Trophoblast cell (in vitro differentiated cells and primary cell): ENCODE results near the gene DUSP10.

Experiments used
- DNase-seq, 2 donors: peaks; one replicate each; pipeline ENCODE4 v3.0.0-alpha.2; 2016
- H2AFZ ChIP-seq: 2 replicates; pipeline ENCODE4 v1.6.1; 2013; ENCODE audit warnings: low read length, moderate library complexity, mild to moderate bottlenecking; ENCODE audit not compliant: insufficient read depth, poor library complexity
- H2AK5ac ChIP-seq: 2 replicates; pipeline ENCODE4 v1.6.1; 2013; ENCODE audit warnings: mild to moderate bottlenecking, low read length
- H2BK120ac ChIP-seq: 2 replicates; pipeline ENCODE4 v1.6.1; 2013; ENCODE audit warnings: low read length, mild to moderate bottlenecking, moderate library complexity; ENCODE audit not compliant: insufficient read depth, poor library complexity
- H2BK12ac ChIP-seq: 2 replicates; pipeline ENCODE4 v1.6.1; 2013; ENCODE audit warnings: mild to moderate bottlenecking, low read length, moderate library complexity
- H2BK5ac ChIP-seq: 2 replicates; pipeline ENCODE4 v1.6.1; 2013; ENCODE audit warnings: low read length, low read depth, moderate library complexity, mild to moderate bottlenecking; ENCODE audit not compliant: poor library complexity
- H3K14ac ChIP-seq: 2 replicates; pipeline ENCODE4 v1.6.1; 2013; ENCODE audit warnings: mild to moderate bottlenecking, low read length
- H3K18ac ChIP-seq: 2 replicates; pipeline ENCODE4 v1.6.1; 2013; ENCODE audit warnings: mild to moderate bottlenecking, low read length
- H3K23ac ChIP-seq: 2 replicates; pipeline ENCODE4 v1.6.1; 2013; ENCODE audit warnings: low read length
- H3K27ac ChIP-seq: 2 replicates; pipeline ENCODE4 v1.5.1; 2013; ENCODE audit warnings: low read depth, mild to moderate bottlenecking, inconsistent platforms, low read length, moderate library complexity
- H3K27me3 ChIP-seq: 2 replicates; pipeline ENCODE4 v1.6.1; 2013; ENCODE audit warnings: inconsistent platforms, mild to moderate bottlenecking, low read length, moderate library complexity; ENCODE audit not compliant: insufficient read depth
- H3K36me3 ChIP-seq, 2 experiments: 1 replicate in 1 of 2; 2 replicates in 1 of 2; pipeline ENCODE4 v1.6.1; 2013; ENCODE audit warnings: low read length in 2 of 2, mild to moderate bottlenecking in 2 of 2, moderate library complexity in 1 of 2; ENCODE audit not compliant: insufficient read depth in 2 of 2, control insufficient read depth in 1 of 2
- H3K4ac ChIP-seq: 2 replicates; pipeline ENCODE4 v1.6.1; 2013; ENCODE audit warnings: low read depth, mild to moderate bottlenecking, low read length, moderate library complexity
- H3K4me1 ChIP-seq, 2 experiments: 1 replicate in 1 of 2; 2 replicates in 1 of 2; pipeline ENCODE4 v1.6.1; 2013; ENCODE audit warnings: low read length in 2 of 2, mild to moderate bottlenecking in 2 of 2, moderate library complexity in 1 of 2; ENCODE audit not compliant: insufficient read depth in 2 of 2, control insufficient read depth in 1 of 2
- H3K4me2 ChIP-seq: 2 replicates; pipeline ENCODE4 v1.6.1; 2013; ENCODE audit warnings: inconsistent platforms, mild to moderate bottlenecking, low read length, moderate library complexity
- H3K4me3 ChIP-seq: 2 replicates; pipeline ENCODE4 v1.5.1; 2013; ENCODE audit warnings: mild to moderate bottlenecking, low read depth, low read length, inconsistent platforms
- H3K79me1 ChIP-seq: one replicate; pipeline ENCODE4 v1.6.1; 2013; ENCODE audit warnings: low read length
- H3K79me2 ChIP-seq: 2 replicates; pipeline ENCODE4 v1.6.1; 2013; ENCODE audit warnings: low read length, mild to moderate bottlenecking; ENCODE audit not compliant: control insufficient read depth, insufficient read depth, poor library complexity
- H3K9ac ChIP-seq: 2 replicates; pipeline ENCODE4 v1.6.1; 2013; ENCODE audit warnings: mild to moderate bottlenecking, low read length
- H3K9me3 ChIP-seq: 2 replicates; pipeline ENCODE4 v1.6.1; 2013; ENCODE audit warnings: low read depth, mild to moderate bottlenecking, control low read depth, inconsistent platforms, low read length; ENCODE audit not compliant: insufficient read depth
- H4K12ac ChIP-seq: 2 replicates; pipeline ENCODE4 v1.6.1; 2013; ENCODE audit warnings: low read depth, mild to moderate bottlenecking, low read length, moderate library complexity
- H4K8ac ChIP-seq: 2 replicates; pipeline ENCODE4 v1.6.1; 2013; ENCODE audit warnings: low read depth, mild to moderate bottlenecking, low read length, moderate library complexity
- H4K91ac ChIP-seq: one replicate; pipeline ENCODE4 v1.6.1; 2013; ENCODE audit warnings: low read depth, mild to moderate bottlenecking, low read length, moderate library complexity
- WGBS: extraction: QIAGEN DNeasy Blood & Tissue Kit; methylation state at CpG from one replicate; pipeline ENCODE4 v1.1.7; 2013; ENCODE audit warnings: missing lambda C conversion rate; ENCODE audit not compliant: insufficient read length, insufficient coverage; ENCODE audit errors: extremely low coverage; 5-methylcytosine and 5-hydroxymethylcytosine counted together

The DUSP10 gene

GRCh38 chr1:221714227-221715152, 27.4 kb downstream of the DUSP10 start:
- Histone ChIP-seq H3K9me3 (no peaks in the 10 kb centered on the region), H3K14ac (peak overlapping the region; percentile 77), H3K4ac (peak overlapping the region; percentile 92), H2BK5ac (peak overlapping the region; percentile 37), H3K4me1 (peaks cover 23 to 36% of the 10 kb centered on the region in 2 experiments), H3K36me3 (peaks cover 0 to 2% of the 10 kb centered on the region in 2 experiments), H3K9ac (no peak overlapping the region), H3K18ac (peak overlapping the region; percentile 94), H3K4me3 (no peak overlapping the region), H3K23ac (no peak overlapping the region), H3K79me1 (peaks cover 19% of the 10 kb centered on the region), H4K8ac (peak overlapping the region; percentile 91), H3K27ac (peak overlapping the region; percentile 68), H2AFZ (peak overlapping the region; percentile 63), H2BK120ac (peak overlapping the region; percentile 89), H4K91ac (peak overlapping the region; percentile 88), H2BK12ac (peak overlapping the region; percentile 95), H2AK5ac (peak overlapping the region; percentile 69), H3K79me2 (no peaks in the 10 kb centered on the region), H3K27me3 (no peaks in the 10 kb centered on the region), H3K4me2 (no peak overlapping the region), H4K12ac (peak overlapping the region; percentile 72)
- DNase-seq = no peak
- no CpG with 5 or more reads among the region's 16 CpGs for WGBS

DNA sequence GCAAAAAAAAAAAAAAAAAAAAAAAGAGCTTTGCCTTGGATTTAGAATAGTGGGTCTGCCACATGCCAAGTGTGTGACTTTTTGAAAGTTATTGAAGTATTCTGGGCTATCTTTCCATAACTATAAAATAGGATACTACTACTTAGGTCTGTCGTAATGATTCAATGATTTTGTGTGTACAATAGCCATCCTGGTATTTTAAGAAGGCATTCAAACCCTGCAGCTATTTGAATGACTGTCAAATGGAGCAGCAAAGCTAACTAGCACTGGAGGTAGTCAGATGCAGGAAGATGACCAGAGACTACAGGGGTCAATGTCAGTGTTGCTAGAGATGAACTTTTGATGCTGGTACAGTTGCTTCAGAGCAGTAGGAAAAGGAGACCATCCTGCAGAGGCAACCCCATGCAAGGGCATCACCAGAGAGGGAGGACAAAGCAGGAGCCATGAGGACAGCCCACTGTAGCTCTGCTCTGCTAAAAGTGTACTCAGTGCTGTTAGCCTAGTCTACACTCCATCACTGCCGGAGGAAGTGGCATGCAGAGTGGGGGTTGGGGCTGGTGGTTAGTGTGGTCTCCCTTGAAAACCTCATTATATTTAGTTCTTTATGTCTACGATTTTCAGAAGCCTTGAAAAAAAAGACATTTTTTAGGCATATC, 29.0 kb downstream of the DUSP10 start:
- peak; percentile 59 to 68 for DNase-seq
- Histone ChIP-seq H3K9ac (no peak overlapping the region), H3K18ac (peak overlapping the region; percentile 3), H3K79me1 (peaks cover 19% of the 10 kb centered on the region), H3K36me3 (peaks cover 0 to 2% of the 10 kb centered on the region in 2 experiments), H3K27ac (no peak overlapping the region), H2AFZ (no peak overlapping the region), H3K4me3 (no peak overlapping the region), H3K79me2 (no peaks in the 10 kb centered on the region), H2BK12ac (no peak overlapping the region), H3K27me3 (no peaks in the 10 kb centered on the region), H2BK120ac (peak overlapping the region; percentile 36), H3K4ac (peak overlapping the region; percentile 24), H3K4me2 (no peak overlapping the region), H3K4me1 (peaks cover 25 to 30% of the 10 kb centered on the region in 2 experiments), H2AK5ac (peak overlapping the region; percentile 49), H3K9me3 (no peaks in the 10 kb centered on the region), H4K91ac (peak overlapping the region; percentile 7), H4K8ac (peak overlapping the region; percentile 26), H3K14ac (no peak overlapping the region), H3K23ac (no peak overlapping the region), H4K12ac (no peak overlapping the region), H2BK5ac (no peak overlapping the region)
- WGBS = no CpG with 5 or more reads among the region's 3 CpGs

- Histone ChIP-seq H3K9ac (no peak overlapping the region), H3K4me1 (peaks cover 22 to 27% of the 10 kb centered on the region in 2 experiments), H3K79me2 (no peaks in the 10 kb centered on the region), H3K79me1 (peaks cover 20% of the 10 kb centered on the region), H3K4me2 (no peak overlapping the region), H3K4ac (no peak overlapping the region), H3K14ac (no peak overlapping the region), H3K36me3 (peaks cover 0 to 2% of the 10 kb centered on the region in 2 experiments), H3K27me3 (no peaks in the 10 kb centered on the region), H3K9me3 (no peaks in the 10 kb centered on the region), H2AFZ (no peak overlapping the region), H3K27ac (no peak overlapping the region), H4K8ac (no peak overlapping the region), H4K12ac (no peak overlapping the region), H2BK12ac (no peak overlapping the region), H2BK120ac (no peak overlapping the region), H4K91ac (no peak overlapping the region), H3K23ac (no peak overlapping the region), H2AK5ac (no peak overlapping the region), H2BK5ac (no peak overlapping the region), H3K4me3 (no peak overlapping the region), H3K18ac (no peak overlapping the region)
- peak; percentile 64 to 79 for DNase-seq
- no CpG with 5 or more reads among the region's 1 CpG for WGBS
These were observed 29.6 kb downstream of the DUSP10 start for GRCh38 chr1:221712198-221712684.

DNA sequence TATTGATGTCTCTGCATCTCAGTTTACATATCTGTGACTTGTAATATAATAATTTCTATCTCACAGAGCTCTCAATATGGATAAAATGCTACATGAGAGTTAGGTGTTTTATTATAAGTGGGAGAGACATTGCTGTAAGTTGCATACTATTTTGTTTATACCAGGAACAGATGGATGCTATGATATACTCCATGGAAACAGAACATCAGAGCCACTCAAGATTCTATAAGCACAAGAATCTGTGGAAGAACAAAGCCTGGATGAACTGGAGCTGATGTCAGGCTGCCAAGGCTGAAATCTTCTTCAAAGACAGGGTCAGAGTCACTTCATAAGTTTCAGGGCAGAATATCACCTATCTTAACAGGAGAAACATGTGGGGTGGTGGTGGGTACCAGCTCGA, 30.2 kb downstream of the DUSP10 start:
- H4K8ac ChIP-seq = no peak overlapping the region
- H3K14ac ChIP-seq = no peak overlapping the region
- H2AK5ac ChIP-seq = no peak overlapping the region
- H4K91ac ChIP-seq = no peak overlapping the region
- no peak overlapping the region for H4K12ac ChIP-seq
- H3K79me1 ChIP-seq = peaks cover 17% of the 10 kb centered on the region
- no peak overlapping the region for H3K4me3 ChIP-seq
- no peak overlapping the region for H3K4me2 ChIP-seq
- H3K9me3 ChIP-seq = no peaks in the 10 kb centered on the region
- no peak overlapping the region for H2AFZ ChIP-seq
- H2BK5ac ChIP-seq = no peak overlapping the region
- H3K79me2 ChIP-seq = no peaks in the 10 kb centered on the region
- no peak overlapping the region for H3K27ac ChIP-seq
- peaks cover 18 to 23% of the 10 kb centered on the region in 2 experiments for H3K4me1 ChIP-seq
- H3K36me3 ChIP-seq = peaks cover 0 to 3% of the 10 kb centered on the region in 2 experiments
- H3K23ac ChIP-seq = no peak overlapping the region
- H2BK120ac ChIP-seq = no peak overlapping the region
- no peak overlapping the region for H3K4ac ChIP-seq
- DNase-seq = peak in 1 of 2 donors; percentile 20
- H3K18ac ChIP-seq = no peak overlapping the region
- no peak overlapping the region for H2BK12ac ChIP-seq
- WGBS = no CpG with 5 or more reads among the region's 1 CpG
- H3K9ac ChIP-seq = no peak overlapping the region
- H3K27me3 ChIP-seq = no peaks in the 10 kb centered on the region
